Activated CD8-positive, alpha-beta memory T cell treated with anti-CD3 and anti-CD28 coated beads, Interleukin-2, amount 50 U/mL, for 24 hours (primary cell): Measurements from ENCODE around the gene HNF4A.

Source experiments
- DNase-seq: peaks from one replicate; pipeline ENCODE4 v3.0.0-alpha.2; 2020; ENCODE audit errors: extremely low read depth

HNF4A gene

GRCh38 chr20:44392776-44393607 is 37.5 kb downstream of the HNF4A start:
- DNase-seq = no peak

- no peak for DNase-seq
Measured at GRCh38 chr20:44393608-44394451, 38.3 kb downstream of the HNF4A start.

- no peak for DNase-seq
Measured at GRCh38 chr20:44394452-44394701, 38.9 kb downstream of the HNF4A start.

GRCh38 chr20:44394702-44395460 is 39.4 kb downstream of the HNF4A start:
- DNase-seq = no peak

GRCh38 chr20:44395461-44396340 is 40.2 kb downstream of the HNF4A start:
- no peak for DNase-seq

GRCh38 chr20:44396369-44397130 is 41.1 kb downstream of the HNF4A start:
- no peak for DNase-seq

GRCh38 chr20:44398335-44398734 is 42.8 kb downstream of the HNF4A start:
- DNase-seq = no peak

- no peak for DNase-seq
Measured at GRCh38 chr20:44399446-44399845, 43.9 kb downstream of the HNF4A start.

GRCh38 chr20:44400671-44400969 is 45.1 kb downstream of the HNF4A start:
- no peak for DNase-seq

GRCh38 chr20:44400970-44401769 is 45.7 kb downstream of the HNF4A start:
- DNase-seq = no peak

GRCh38 chr20:44401770-44402390 is 46.4 kb downstream of the HNF4A start:
- no peak for DNase-seq

- DNase-seq = no peak
Measured at GRCh38 chr20:44402391-44403193, 47.1 kb downstream of the HNF4A start.

- no peak for DNase-seq
Measured at GRCh38 chr20:44403194-44404112, 48.0 kb downstream of the HNF4A start.

GRCh38 chr20:44404204-44405181 is 49.0 kb downstream of the HNF4A start:
- no peak for DNase-seq

- DNase-seq = no peak
Measured at GRCh38 chr20:44405257-44405656, 49.8 kb downstream of the HNF4A start.

GRCh38 chr20:44405785-44406571 is 50.5 kb downstream of the HNF4A start:
- DNase-seq = no peak
